ENCODE measurements around the gene PRAME. TPM values are rescaled to one million over a fixed set of nuclear protein-coding genes. Genes with fewer than 3 reads are reported as not detected.

Gene PRAME
- total and polyA plus RNA-seq, 10 of the 15 experiments (the other 5 are each of a cell fraction or from before 2014, with no cell fraction given) = 0.40 to 2.5 (median 0.65) TPM

DNA sequence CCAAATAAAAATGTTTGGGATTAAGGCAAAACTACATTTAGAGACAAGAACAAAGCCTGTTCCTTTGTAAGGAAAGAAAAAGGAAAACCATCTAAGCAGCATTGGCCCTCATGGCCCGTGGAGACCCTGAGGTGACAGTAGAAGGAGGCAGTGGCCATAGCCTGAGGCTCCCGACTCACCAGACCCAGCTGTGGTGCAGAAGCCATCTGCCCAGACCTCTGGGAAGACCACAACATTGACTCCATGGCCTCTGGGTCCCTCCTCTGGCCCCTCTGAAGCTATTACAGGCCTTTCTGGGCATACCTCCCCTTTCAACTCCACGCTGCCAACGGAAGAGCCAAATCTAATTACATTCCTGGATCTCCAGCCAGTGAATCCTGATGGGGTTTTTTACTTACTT is 6.4 kb downstream of the PRAME start:
- SMC1A ChIA-PET (ENCODE audit: uncharacterized antibody, unreplicated experiment) = interaction anchor here (1.0 to 1.8 kb wide), 3 partner anchors 30 to 89 kb away, joined by 3 to 6 read pairs (median 5); partner anchors contain the start of gene ZNF280B
- no TSS peak for BruUV-seq (replicated peaks)
- no peak overlapping the region for H3K9ac ChIP-seq (ENCODE audit: control insufficient read depth, insufficient read depth, low read length)
- H2AFZ ChIP-seq (ENCODE audit: control insufficient read depth, low read depth, low read length) = no peak overlapping the region
- H3K9me3 ChIP-seq (replicated peaks; ENCODE audit: control insufficient read depth, insufficient read depth, low read length) = no peaks in the 10 kb centered on the region
- H3K4me2 ChIP-seq (ENCODE audit: control insufficient read depth, insufficient read depth) = no peak overlapping the region
- H3K27me3 ChIP-seq (replicated peaks in 1 of 2; ENCODE audit: control insufficient read depth in 2 of 2, insufficient read depth in 2 of 2, low read length in 1 of 2) = no peaks in the 10 kb centered on the region
- H3K79me2 ChIP-seq (ENCODE audit: control insufficient read depth, insufficient read depth, low read length) = no peaks in the 10 kb centered on the region
- ATAC-seq = peak; percentile 33
- H3K36me3 ChIP-seq (ENCODE audit: control insufficient read depth in 2 of 2, insufficient read depth in 2 of 2, low read length in 1 of 2) = no peaks in the 10 kb centered on the region
- H3K4me1 ChIP-seq (ENCODE audit: control insufficient read depth, insufficient read depth, low read length) = 0 out of 2 replicates have a peak, but pooled peaks cover 4% of the 10 kb centered on the region
- 43% methylated on average over 4 of the region's 4 CpGs for WGBS (ENCODE audit: insufficient coverage, insufficient replicate concordance, low lambda C conversion rate, missing lambda C conversion rate)
- CTCF ChIA-PET = interaction anchor here (0.7 to 3.5 kb wide), 4 partner anchors 32 to 122 kb away, joined by 3 to 21 read pairs (median 4); partner anchors contain the start of gene ZNF280A
- no peak overlapping the region for H3K4me3 ChIP-seq
- in situ Hi-C loops (cut with MboI) (no loop called here), intact Hi-C loops (cut with micrococcal nuclease; ENCODE audit: unreplicated experiment) (loop anchor here (10.0 kb wide), 1 partner anchor 128 kb away; no protein-coding TSS in a partner anchor)
- no peaks in the 10 kb centered on the region for H4K20me1 ChIP-seq (ENCODE audit: control insufficient read depth, insufficient read depth)
- RAD21 ChIA-PET (ENCODE audit: unreplicated experiment) = interaction anchor here (0.7 to 1.1 kb wide), 5 partner anchors 9 to 143 kb away, joined by 3 to 7 read pairs (median 3); partner anchors contain the start of gene ZNF280B
- FAIRE-seq = peak; percentile 52
- POLR2A ChIA-PET = no interaction called here
- no peak for DNase-seq (ENCODE audit: low read depth, low spot score)
- no peak overlapping the region for H3K27ac ChIP-seq (ENCODE audit: control insufficient read depth, insufficient read depth)
- TF ChIP-seq RAD21 (IDR thresholded peaks at IDR 0.05; ENCODE audit: insufficient read depth, low read depth, low read length) (peak; percentile 44), NFYB (IDR thresholded peaks at IDR 0.05; ENCODE audit: insufficient read depth, low read depth, low read length) (no peak), TCF12 (IDR thresholded peaks at IDR 0.05; ENCODE audit: low read depth, low read length) (no peak), EGR1 (IDR thresholded peaks at IDR 0.05; ENCODE audit: borderline replicate concordance in 1 of 2, low read depth in 2 of 2, low read length in 2 of 2) (no peak), TCF7 (IDR thresholded peaks at IDR 0.05; ENCODE audit: borderline replicate concordance) (no peak), SMARCA5 (IDR thresholded peaks at IDR 0.05) (no peak), GATAD2B (conservative IDR thresholded peaks at IDR 0.05; ENCODE audit: low read depth) (no peak), POLR2AphosphoS2 (IDR thresholded peaks at IDR 0.05; ENCODE audit: low read depth, low read length) (no peak), PAX8 (IDR thresholded peaks at IDR 0.05) (no peak), EZH2 (IDR thresholded peaks at IDR 0.05; ENCODE audit: borderline replicate concordance, control insufficient read depth, low read depth, low read length) (no peak), SMC3 (IDR thresholded peaks at IDR 0.05; ENCODE audit: borderline replicate concordance, low read length) (peak; percentile 32; the same call in 1 of the 2 replicates), MXI1 (IDR thresholded peaks at IDR 0.05; ENCODE audit: low read depth, low read length) (no peak)
- TF ChIP-seq, protein P1, sequence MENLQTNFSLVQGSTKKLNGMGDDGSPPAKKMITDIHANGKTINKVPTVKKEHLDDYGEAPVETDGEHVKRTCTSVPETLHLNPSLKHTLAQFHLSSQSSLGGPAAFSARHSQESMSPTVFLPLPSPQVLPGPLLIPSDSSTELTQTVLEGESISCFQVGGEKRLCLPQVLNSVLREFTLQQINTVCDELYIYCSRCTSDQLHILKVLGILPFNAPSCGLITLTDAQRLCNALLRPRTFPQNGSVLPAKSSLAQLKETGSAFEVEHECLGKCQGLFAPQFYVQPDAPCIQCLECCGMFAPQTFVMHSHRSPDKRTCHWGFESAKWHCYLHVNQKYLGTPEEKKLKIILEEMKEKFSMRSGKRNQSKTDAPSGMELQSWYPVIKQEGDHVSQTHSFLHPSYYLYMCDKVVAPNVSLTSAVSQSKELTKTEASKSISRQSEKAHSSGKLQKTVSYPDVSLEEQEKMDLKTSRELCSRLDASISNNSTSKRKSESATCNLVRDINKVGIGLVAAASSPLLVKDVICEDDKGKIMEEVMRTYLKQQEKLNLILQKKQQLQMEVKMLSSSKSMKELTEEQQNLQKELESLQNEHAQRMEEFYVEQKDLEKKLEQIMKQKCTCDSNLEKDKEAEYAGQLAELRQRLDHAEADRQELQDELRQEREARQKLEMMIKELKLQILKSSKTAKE (IDR thresholded peaks at IDR 0.05; ENCODE audit: low read depth, poor library complexity, severe bottlenecking) = no peak
- TF ChIP-seq, protein P2, sequence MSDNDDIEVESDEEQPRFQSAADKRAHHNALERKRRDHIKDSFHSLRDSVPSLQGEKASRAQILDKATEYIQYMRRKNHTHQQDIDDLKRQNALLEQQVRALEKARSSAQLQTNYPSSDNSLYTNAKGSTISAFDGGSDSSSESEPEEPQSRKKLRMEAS (IDR thresholded peaks at IDR 0.05; ENCODE audit: low read depth, low read length) = no peak
- TF ChIP-seq, protein P3, sequence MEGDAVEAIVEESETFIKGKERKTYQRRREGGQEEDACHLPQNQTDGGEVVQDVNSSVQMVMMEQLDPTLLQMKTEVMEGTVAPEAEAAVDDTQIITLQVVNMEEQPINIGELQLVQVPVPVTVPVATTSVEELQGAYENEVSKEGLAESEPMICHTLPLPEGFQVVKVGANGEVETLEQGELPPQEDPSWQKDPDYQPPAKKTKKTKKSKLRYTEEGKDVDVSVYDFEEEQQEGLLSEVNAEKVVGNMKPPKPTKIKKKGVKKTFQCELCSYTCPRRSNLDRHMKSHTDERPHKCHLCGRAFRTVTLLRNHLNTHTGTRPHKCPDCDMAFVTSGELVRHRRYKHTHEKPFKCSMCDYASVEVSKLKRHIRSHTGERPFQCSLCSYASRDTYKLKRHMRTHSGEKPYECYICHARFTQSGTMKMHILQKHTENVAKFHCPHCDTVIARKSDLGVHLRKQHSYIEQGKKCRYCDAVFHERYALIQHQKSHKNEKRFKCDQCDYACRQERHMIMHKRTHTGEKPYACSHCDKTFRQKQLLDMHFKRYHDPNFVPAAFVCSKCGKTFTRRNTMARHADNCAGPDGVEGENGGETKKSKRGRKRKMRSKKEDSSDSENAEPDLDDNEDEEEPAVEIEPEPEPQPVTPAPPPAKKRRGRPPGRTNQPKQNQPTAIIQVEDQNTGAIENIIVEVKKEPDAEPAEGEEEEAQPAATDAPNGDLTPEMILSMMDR (IDR thresholded peaks at IDR 0.05 in 2 of 3, conservative IDR thresholded peaks at IDR 0.05 in 1 of 3; ENCODE audit: control insufficient read depth in 2 of 3, extremely low read depth in 1 of 3, insufficient read depth in 1 of 3, low read depth in 3 of 3, low read length in 3 of 3) = peak in 2 of 3 experiments; percentile 26 to 33; a peak in 3 of 6 replicates
- TF ChIP-seq, protein P4, sequence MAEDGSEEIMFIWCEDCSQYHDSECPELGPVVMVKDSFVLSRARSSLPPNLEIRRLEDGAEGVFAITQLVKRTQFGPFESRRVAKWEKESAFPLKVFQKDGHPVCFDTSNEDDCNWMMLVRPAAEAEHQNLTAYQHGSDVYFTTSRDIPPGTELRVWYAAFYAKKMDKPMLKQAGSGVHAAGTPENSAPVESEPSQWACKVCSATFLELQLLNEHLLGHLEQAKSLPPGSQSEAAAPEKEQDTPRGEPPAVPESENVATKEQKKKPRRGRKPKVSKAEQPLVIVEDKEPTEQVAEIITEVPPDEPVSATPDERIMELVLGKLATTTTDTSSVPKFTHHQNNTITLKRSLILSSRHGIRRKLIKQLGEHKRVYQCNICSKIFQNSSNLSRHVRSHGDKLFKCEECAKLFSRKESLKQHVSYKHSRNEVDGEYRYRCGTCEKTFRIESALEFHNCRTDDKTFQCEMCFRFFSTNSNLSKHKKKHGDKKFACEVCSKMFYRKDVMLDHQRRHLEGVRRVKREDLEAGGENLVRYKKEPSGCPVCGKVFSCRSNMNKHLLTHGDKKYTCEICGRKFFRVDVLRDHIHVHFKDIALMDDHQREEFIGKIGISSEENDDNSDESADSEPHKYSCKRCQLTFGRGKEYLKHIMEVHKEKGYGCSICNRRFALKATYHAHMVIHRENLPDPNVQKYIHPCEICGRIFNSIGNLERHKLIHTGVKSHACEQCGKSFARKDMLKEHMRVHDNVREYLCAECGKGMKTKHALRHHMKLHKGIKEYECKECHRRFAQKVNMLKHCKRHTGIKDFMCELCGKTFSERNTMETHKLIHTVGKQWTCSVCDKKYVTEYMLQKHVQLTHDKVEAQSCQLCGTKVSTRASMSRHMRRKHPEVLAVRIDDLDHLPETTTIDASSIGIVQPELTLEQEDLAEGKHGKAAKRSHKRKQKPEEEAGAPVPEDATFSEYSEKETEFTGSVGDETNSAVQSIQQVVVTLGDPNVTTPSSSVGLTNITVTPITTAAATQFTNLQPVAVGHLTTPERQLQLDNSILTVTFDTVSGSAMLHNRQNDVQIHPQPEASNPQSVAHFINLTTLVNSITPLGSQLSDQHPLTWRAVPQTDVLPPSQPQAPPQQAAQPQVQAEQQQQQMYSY (CRISPR knock-in tag; IDR thresholded peaks at IDR 0.05) = no peak

All from GM12878 (cell line).